ENCODE results near the gene OR2T35. TPM values are rescaled to one million over a fixed set of nuclear protein-coding genes. Genes with fewer than 3 reads are reported as not detected.

OR2T35 gene
- total and polyA plus RNA-seq, 2 of the 13 experiments (the other 11 are each of a cell fraction or from before 2014, with no cell fraction given), result not detected

GRCh38 chr1:248597589-248597988 lies 47.5 kb downstream of the OR2T35 start, which contains the start of gene OR2T10 (continued):
- TF ChIP-seq, protein P1, sequence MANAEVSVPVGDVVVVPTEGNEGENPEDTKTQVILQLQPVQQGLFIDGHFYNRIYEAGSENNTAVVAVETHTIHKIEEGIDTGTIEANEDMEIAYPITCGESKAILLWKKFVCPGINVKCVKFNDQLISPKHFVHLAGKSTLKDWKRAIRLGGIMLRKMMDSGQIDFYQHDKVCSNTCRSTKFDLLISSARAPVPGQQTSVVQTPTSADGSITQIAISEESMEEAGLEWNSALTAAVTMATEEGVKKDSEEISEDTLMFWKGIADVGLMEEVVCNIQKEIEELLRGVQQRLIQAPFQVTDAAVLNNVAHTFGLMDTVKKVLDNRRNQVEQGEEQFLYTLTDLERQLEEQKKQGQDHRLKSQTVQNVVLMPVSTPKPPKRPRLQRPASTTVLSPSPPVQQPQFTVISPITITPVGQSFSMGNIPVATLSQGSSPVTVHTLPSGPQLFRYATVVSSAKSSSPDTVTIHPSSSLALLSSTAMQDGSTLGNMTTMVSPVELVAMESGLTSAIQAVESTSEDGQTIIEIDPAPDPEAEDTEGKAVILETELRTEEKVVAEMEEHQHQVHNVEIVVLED (CRISPR knock-in tag; IDR thresholded peaks at IDR 0.05; ENCODE audit: borderline replicate concordance), result no peak
- TF ChIP-seq, protein P2, sequence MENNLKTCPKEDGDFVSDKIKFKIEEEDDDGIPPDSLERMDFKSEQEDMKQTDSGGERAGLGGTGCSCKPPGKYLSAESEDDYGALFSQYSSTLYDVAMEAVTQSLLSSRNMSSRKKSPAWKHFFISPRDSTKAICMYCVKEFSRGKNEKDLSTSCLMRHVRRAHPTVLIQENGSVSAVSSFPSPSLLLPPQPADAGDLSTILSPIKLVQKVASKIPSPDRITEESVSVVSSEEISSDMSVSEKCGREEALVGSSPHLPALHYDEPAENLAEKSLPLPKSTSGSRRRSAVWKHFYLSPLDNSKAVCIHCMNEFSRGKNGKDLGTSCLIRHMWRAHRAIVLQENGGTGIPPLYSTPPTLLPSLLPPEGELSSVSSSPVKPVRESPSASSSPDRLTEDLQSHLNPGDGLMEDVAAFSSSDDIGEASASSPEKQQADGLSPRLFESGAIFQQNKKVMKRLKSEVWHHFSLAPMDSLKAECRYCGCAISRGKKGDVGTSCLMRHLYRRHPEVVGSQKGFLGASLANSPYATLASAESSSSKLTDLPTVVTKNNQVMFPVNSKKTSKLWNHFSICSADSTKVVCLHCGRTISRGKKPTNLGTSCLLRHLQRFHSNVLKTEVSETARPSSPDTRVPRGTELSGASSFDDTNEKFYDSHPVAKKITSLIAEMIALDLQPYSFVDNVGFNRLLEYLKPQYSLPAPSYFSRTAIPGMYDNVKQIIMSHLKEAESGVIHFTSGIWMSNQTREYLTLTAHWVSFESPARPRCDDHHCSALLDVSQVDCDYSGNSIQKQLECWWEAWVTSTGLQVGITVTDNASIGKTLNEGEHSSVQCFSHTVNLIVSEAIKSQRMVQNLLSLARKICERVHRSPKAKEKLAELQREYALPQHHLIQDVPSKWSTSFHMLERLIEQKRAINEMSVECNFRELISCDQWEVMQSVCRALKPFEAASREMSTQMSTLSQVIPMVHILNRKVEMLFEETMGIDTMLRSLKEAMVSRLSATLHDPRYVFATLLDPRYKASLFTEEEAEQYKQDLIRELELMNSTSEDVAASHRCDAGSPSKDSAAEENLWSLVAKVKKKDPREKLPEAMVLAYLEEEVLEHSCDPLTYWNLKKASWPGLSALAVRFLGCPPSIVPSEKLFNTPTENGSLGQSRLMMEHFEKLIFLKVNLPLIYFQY (CRISPR knock-in tag; IDR thresholded peaks at IDR 0.05; ENCODE audit: borderline replicate concordance), result no peak
- TF ChIP-seq ATM (IDR thresholded peaks at IDR 0.05; ENCODE audit: borderline replicate concordance), result no peak
- no peak for TF ChIP-seq FOXO1 (CRISPR knock-in tag; IDR thresholded peaks at IDR 0.05)
- no peak for TF ChIP-seq ZNF367 (CRISPR knock-in tag; IDR thresholded peaks at IDR 0.05; ENCODE audit: borderline replicate concordance)
- TF ChIP-seq ZNF747 (CRISPR knock-in tag; IDR thresholded peaks at IDR 0.05; ENCODE audit: borderline replicate concordance), result no peak

DNA sequence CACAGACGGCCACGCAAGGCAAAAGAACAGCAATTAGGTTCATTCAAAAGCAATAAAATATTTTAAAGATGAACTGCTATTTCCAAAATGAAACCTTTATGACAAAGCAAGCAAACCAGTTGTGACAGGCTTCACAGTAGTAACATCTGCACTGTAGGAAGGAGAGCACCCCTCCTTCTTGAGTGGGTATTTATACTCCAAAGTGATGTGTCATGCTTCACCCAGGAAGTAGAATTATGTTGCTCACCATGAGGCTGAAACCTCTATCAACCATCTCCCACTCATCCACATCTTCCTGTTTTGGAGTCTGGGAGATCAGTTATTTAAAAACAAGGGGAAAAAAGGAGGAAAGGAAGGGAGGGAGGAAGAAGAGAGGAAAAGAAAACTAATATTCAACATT lies 48.5 kb downstream of the OR2T35 start:
- BruUV-seq (replicated peaks), result no TSS peak
- no peak for ATAC-seq
- no peak for FAIRE-seq

More for the DNA sequence above, 48.5 kb downstream of the OR2T35 start:
- TF ChIP-seq IRF2 (CRISPR knock-in tag; IDR thresholded peaks at IDR 0.05) (no peak), THAP11 (CRISPR knock-in tag; IDR thresholded peaks at IDR 0.05) (no peak), HNRNPK (IDR thresholded peaks at IDR 0.05; ENCODE audit: low read depth, low read length, poor library complexity, severe bottlenecking) (no peak)
- no peak overlapping the region for H2AFZ ChIP-seq (ENCODE audit: low read length)
- H3K4me3 ChIP-seq (replicated peaks in 1 of 3; ENCODE audit: insufficient read depth in 1 of 3, low read depth in 2 of 3, low read length in 3 of 3), result no peak overlapping the region
- H3K9me3 ChIP-seq (ENCODE audit: low read length), result no peaks in the 10 kb centered on the region
- H3K36me3 ChIP-seq (replicated peaks in 1 of 2; ENCODE audit: control insufficient read depth in 1 of 2, insufficient read depth in 2 of 2, low read length in 2 of 2), result no peaks in the 10 kb centered on the region
- 0% methylated on average over 2 of the region's 2 CpGs for WGBS (ENCODE audit: low lambda C conversion rate)
- H3K27ac ChIP-seq (ENCODE audit: extremely low read length, insufficient read depth, low read length), result no peak overlapping the region
- no peak overlapping the region for H3K9ac ChIP-seq (ENCODE audit: insufficient read depth, low read depth, low read length)
- in situ Hi-C loops (cut with HindIII; ENCODE audit: extremely low pct_ligation_motif_present, low pct_unique_long_range_greater_than_20kb), result no loop called here
- no peak overlapping the region for H3K4me2 ChIP-seq (ENCODE audit: low read depth, low read length)
- DNase-seq (ENCODE audit: low spot score), result no peak
- ChIA-PET POLR2A (no interaction called here), CTCF (ENCODE audit: low intra/inter-chr PET ratio, low total read pairs) (no interaction called here)
- no peaks in the 10 kb centered on the region for H3K79me2 ChIP-seq (ENCODE audit: insufficient read depth, low read length)
- intact Hi-C loops (cut with micrococcal nuclease; ENCODE audit: unreplicated experiment), result no loop called here
- H4K20me1 ChIP-seq (ENCODE audit: insufficient read depth, low read length), result no peaks in the 10 kb centered on the region
- H3K27me3 ChIP-seq (ENCODE audit: control insufficient read depth in 1 of 2, insufficient read depth in 2 of 2, low read length in 2 of 2), result no peaks in the 10 kb centered on the region
- no peaks in the 10 kb centered on the region for H3K4me1 ChIP-seq (ENCODE audit: insufficient read depth, low read length)
